Endothelial cell of umbilical vein (primary cell): Measurements from ENCODE around the gene P2RX3. TPM values are rescaled to one million over a fixed set of nuclear protein-coding genes. Genes with fewer than 3 reads are reported as not detected.

Experiments
- BruUV-seq: library from RNA; stranded (reverse); fragments of 400-500 nt; replicated peaks from 2 replicates; lab custom pipeline; 2021; lab: Mats Ljungman, UMichigan
- CTCF ChIA-PET: fragments of 300-600, 350-600 bp; sonication (Branson Sonifier 250); formaldehyde crosslinking; loops from one replicate; lab custom pipeline; 2021; ENCODE audit warnings: antibody characterized with exemption, inconsistent platforms; lab: Charles Lee
- POLR2A ChIA-PET: fragments of 300-600, 350-600 bp; sonication (Branson Sonifier 250); formaldehyde crosslinking; loops from one replicate; lab custom pipeline; 2021; ENCODE audit warnings: antibody characterized with exemption, inconsistent platforms; lab: Charles Lee
- DNase-seq: peaks from one replicate; pipeline ENCODE4 v3.0.0-alpha.2; 2011; ENCODE audit warnings: low read depth, low spot score
- FAIRE-seq: peaks from 2 replicates; lab custom pipeline; 2011; peaks lifted over from hg19 to GRCh38; lab: Jason Lieb, UNC
- H2AFZ ChIP-seq: 2 replicates; pipeline ENCODE4 v1.6.0; 2012; ENCODE audit warnings: low read depth, low read length, control low read depth, inconsistent platforms
- H3K27ac ChIP-seq: 2 replicates; pipeline ENCODE4 v1.5.1; 2011; ENCODE audit warnings: low read depth, mild to moderate bottlenecking, control low read depth, low read length, moderate library complexity; ENCODE audit not compliant: insufficient read depth
- H3K27me3 ChIP-seq, 2 experiments: 2 replicates each; pipeline versions ENCODE4 v1.6.0 to v1.6.1; 2011; ENCODE audit warnings: low read length in 2 of 2, mixed read lengths in 1 of 2; ENCODE audit not compliant: control insufficient read depth in 2 of 2, insufficient read depth in 2 of 2
- H3K36me3 ChIP-seq, 2 experiments: 2 replicates in 1 of 2; 3 replicates in 1 of 2; pipeline ENCODE4 v1.5.1; 2011; ENCODE audit warnings: low read length in 2 of 2, mild to moderate bottlenecking in 1 of 2, moderate library complexity in 1 of 2; ENCODE audit not compliant: control insufficient read depth in 2 of 2, insufficient read depth in 2 of 2; ENCODE audit errors: extremely low read depth in 1 of 2
- H3K4me1 ChIP-seq: 3 replicates; pipeline ENCODE4 v1.5.1; 2011; ENCODE audit warnings: mild to moderate bottlenecking, low read length; ENCODE audit not compliant: control insufficient read depth, insufficient read depth; ENCODE audit errors: extremely low read depth
- H3K4me2 ChIP-seq: 2 replicates; pipeline ENCODE4 v1.6.1; 2011; ENCODE audit warnings: low read length, control low read depth, mixed read lengths; ENCODE audit not compliant: insufficient read depth
- H3K4me3 ChIP-seq, 3 experiments: fragments of 200-600 bp in 1 of 3; sonication (generic), shearing (Covaris generic) in 1 of 3; replicated peaks in 1 of 3; 2 replicates each; pipeline ENCODE4 v1.5.1; 2011 to 2016; ENCODE audit warnings: control low read depth in 3 of 3, low read length in 3 of 3, mild to moderate bottlenecking in 2 of 3, inconsistent platforms in 1 of 3, low read depth in 1 of 3, moderate library complexity in 1 of 3; ENCODE audit not compliant: insufficient read depth in 1 of 3
- H3K79me2 ChIP-seq: 2 replicates; pipeline ENCODE4 v1.6.0; 2012; ENCODE audit warnings: low read length, inconsistent platforms; ENCODE audit not compliant: control insufficient read depth, insufficient read depth
- H3K9ac ChIP-seq: replicated peaks from 2 replicates; pipeline ENCODE3; 2011; ENCODE audit warnings: low read length, control low read depth; ENCODE audit not compliant: insufficient read depth; ENCODE audit errors: extremely low read depth
- H3K9me1 ChIP-seq: replicated peaks from 3 replicates; pipeline ENCODE4 v1.6.0; 2011; ENCODE audit warnings: mild to moderate bottlenecking, low read length; ENCODE audit not compliant: control insufficient read depth, insufficient read depth; ENCODE audit errors: extremely low read depth
- H3K9me3 ChIP-seq: replicated peaks from 2 replicates; pipeline ENCODE4 v1.5.1; 2012; ENCODE audit warnings: low read length, inconsistent platforms; ENCODE audit not compliant: control insufficient read depth, insufficient read depth
- H4K20me1 ChIP-seq: replicated peaks from 2 replicates; pipeline ENCODE3; 2011; ENCODE audit warnings: mild to moderate bottlenecking, low read length; ENCODE audit not compliant: control insufficient read depth, insufficient read depth; ENCODE audit errors: extremely low read depth
- CTCF ChIP-seq, 2 donors: IDR thresholded peaks; 1 replicate in 1 of 2; 2 replicates in 1 of 2; pipeline ENCODE4 v1.5.1; 2011; ENCODE audit warnings: low read length in 2 of 2, mild to moderate bottlenecking in 2 of 2, moderate library complexity in 2 of 2, control low read depth in 1 of 2, inconsistent platforms in 1 of 2, low read depth in 1 of 2; ENCODE audit not compliant: insufficient read depth in 1 of 2; ENCODE audit errors: extremely low read depth in 1 of 2
- EZH2 ChIP-seq: IDR thresholded peaks from 2 replicates; pipeline ENCODE4 v1.6.1; 2012; ENCODE audit warnings: borderline replicate concordance, low read depth, mild to moderate bottlenecking, moderate library complexity, low read length, inconsistent platforms; ENCODE audit not compliant: severe bottlenecking
- FOS ChIP-seq: IDR thresholded peaks from 2 replicates; pipeline ENCODE4 v1.6.1; 2011; ENCODE audit warnings: mild to moderate bottlenecking, low read length, moderate library complexity, borderline replicate concordance; ENCODE audit not compliant: insufficient read depth
- GATA2 ChIP-seq: IDR thresholded peaks from 2 replicates; pipeline ENCODE4 v1.7.0; 2011; ENCODE audit warnings: low read depth, mild to moderate bottlenecking, moderate library complexity, mixed read lengths, low read length; ENCODE audit not compliant: insufficient read length, insufficient read depth
- JUN ChIP-seq: IDR thresholded peaks from 2 replicates; pipeline ENCODE4 v1.6.1; 2011; ENCODE audit warnings: borderline replicate concordance, low read depth; ENCODE audit not compliant: insufficient read length, insufficient read depth
- MAX ChIP-seq: IDR thresholded peaks from 2 replicates; pipeline ENCODE4 v1.6.1; 2011; ENCODE audit not compliant: insufficient read depth, insufficient read length
- MYC ChIP-seq: IDR thresholded peaks from one replicate; pipeline ENCODE4 v1.6.1; 2011; ENCODE audit warnings: mild to moderate bottlenecking, low read depth, low read length
- POLR2A ChIP-seq: IDR thresholded peaks from 2 replicates; pipeline ENCODE4 v1.6.1; 2012; ENCODE audit warnings: low read depth, mild to moderate bottlenecking, control low read depth, low read length
- POLR2AphosphoS5 ChIP-seq: IDR thresholded peaks from 2 replicates; pipeline ENCODE4 v1.6.1; 2012; ENCODE audit warnings: low read depth, mild to moderate bottlenecking, control low read depth, low read length, moderate library complexity; ENCODE audit not compliant: insufficient read depth
- dilution Hi-C: fragments of 300-500 bp; cut with MboI; formaldehyde crosslinking; loops from one replicate; pipeline ENCODE4 v1.15.0; 2019; ENCODE audit warnings: low sequenced_read_pairs; ENCODE audit not compliant: extremely low pct_ligation_motif_present
- intact Hi-C: fragments of 100-400 bp; cut with micrococcal nuclease; formaldehyde crosslinking; loops from one replicate; pipeline ENCODE4 v1.10.0; 2022
- polyA plus RNA-seq, 4 experiments: library from polyadenylated mRNA; depleted of rRNA in 3 of 4; stranded (reverse) in 3 of 4; unstranded in 1 of 4; fragments of >200 nt; gene quantifications; 2 replicates each; pipeline versions ENCODE4 v1.2.1 to v1.2.3, GENCODE V29; 2011 to 2012; ENCODE audit warnings: missing spikeins in 1 of 4
- total RNA-seq: library from RNA; stranded (reverse); gene quantifications from 2 replicates; pipeline ENCODE4 v1.2.3, GENCODE V29; 2021

P2RX3 gene
- total and polyA plus RNA-seq, 2 donors (not counting 3 experiments of a cell fraction or from before 2014, with no cell fraction given), result not detected

DNA sequence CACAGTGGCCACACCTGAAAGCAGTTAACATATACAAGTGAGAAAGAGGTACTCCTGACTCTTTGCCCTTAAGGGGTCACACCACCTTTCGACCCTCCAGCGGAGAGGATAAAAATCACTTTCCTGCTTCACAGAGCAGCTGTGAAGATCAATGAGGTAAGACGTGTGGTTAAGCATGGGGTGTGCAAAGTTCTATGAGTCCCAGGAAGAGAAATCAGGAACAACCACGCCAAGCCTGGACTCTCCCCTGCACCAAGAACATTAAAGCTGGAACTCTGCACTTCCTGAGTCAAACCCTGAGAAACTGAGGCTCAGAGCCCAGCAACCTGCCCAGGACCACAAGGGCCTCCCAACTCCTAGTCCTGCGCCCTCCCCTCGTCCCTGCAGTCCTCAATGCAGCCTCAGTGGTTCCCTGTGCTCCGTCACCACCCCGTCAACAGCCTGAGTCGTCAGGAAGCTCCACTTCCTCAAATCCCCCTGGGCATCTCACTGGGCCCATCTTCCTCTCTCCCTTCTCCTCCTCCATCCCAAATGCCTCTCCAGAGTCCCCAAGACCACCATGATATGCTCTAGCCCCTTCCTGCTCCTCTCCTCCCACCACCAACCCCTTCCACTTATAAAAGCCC, 31.1 kb upstream of the P2RX3 start:
- no peak overlapping the region for H3K27ac ChIP-seq
- H3K4me2 ChIP-seq, result peak overlapping the region; percentile 9
- TF ChIP-seq MAX (no peak), POLR2AphosphoS5 (no peak), GATA2 (no peak), JUN (no peak), CTCF (IDR thresholded peaks at IDR 0.05; ENCODE audit: extremely low read depth in 1 of 2, insufficient read depth in 1 of 2, low read depth in 1 of 2, low read length in 2 of 2) (no peak), POLR2A (no peak), MYC (no peak), FOS (no peak), EZH2 (no peak)
- DNase-seq (no peak), FAIRE-seq (no peak)
- no peaks in the 10 kb centered on the region for H4K20me1 ChIP-seq
- peaks cover 55% of the 10 kb centered on the region for H3K79me2 ChIP-seq
- H3K4me3 ChIP-seq, result no peak overlapping the region
- H3K9me3 ChIP-seq, result no peaks in the 10 kb centered on the region
- H3K9me1 ChIP-seq, result no peaks in the 10 kb centered on the region
- H3K9ac ChIP-seq, result no peak overlapping the region
- peaks cover 18% of the 10 kb centered on the region for H3K4me1 ChIP-seq
- H2AFZ ChIP-seq, result no peak overlapping the region
- intact Hi-C loops, result no loop called here
- BruUV-seq, result no TSS peak
- ChIA-PET CTCF (interaction anchor here (0.7 to 1.2 kb wide), 5 partner anchors 11 to 24 kb away, joined by 3 to 4 read pairs (median 3); no protein-coding TSS in a partner anchor), POLR2A (no interaction called here)
- no peaks in the 10 kb centered on the region for H3K27me3 ChIP-seq
- peaks cover 11 to 25% of the 10 kb centered on the region in 2 experiments for H3K36me3 ChIP-seq
- dilution Hi-C loops, result no loop called here
